ENCODE measurements around the gene GSE1.

- no peak for TF ChIP-seq CTCF (conservative IDR thresholded peaks at IDR 0.05; ENCODE audit: low read depth in 2 of 2)
- TF ChIP-seq POLR2AphosphoS5 (IDR thresholded peaks at IDR 0.05; ENCODE audit: low read depth), result no peak
- no peak for TF ChIP-seq REST (IDR thresholded peaks at IDR 0.05; ENCODE audit: unreplicated experiment)
- TF ChIP-seq ZNF114 (CRISPR knock-in tag; IDR thresholded peaks at IDR 0.05), result no peak
- no peak for TF ChIP-seq EZH2 (IDR thresholded peaks at IDR 0.05; ENCODE audit: low read depth, unreplicated experiment)
- no peak for TF ChIP-seq STAT1 (IDR thresholded peaks at IDR 0.05; ENCODE audit: unreplicated experiment)
These were observed 25.7 kb downstream of the GSE1 start for GRCh38 chr16:85638695-85639409.
